ENCODE results near the gene SLC2A5.
"Not testable (repeated sequence)": the region's sequence is repeated elsewhere in the genome, so short reads cannot be mapped to it uniquely, and the experiment has no call there.

The SLC2A5 gene

GRCh38 chr1:9038881-9039760, 30.3 kb downstream of the SLC2A5 start:
- no peak for DNase-seq (ENCODE audit: low read depth in 1 of 2, low spot score in 1 of 2)

GRCh38 chr1:9038338-9038650, 31.1 kb downstream of the SLC2A5 start:
- no peak for DNase-seq (ENCODE audit: low read depth in 1 of 2, low spot score in 1 of 2)

- DNase-seq (ENCODE audit: low read depth in 1 of 2, low spot score in 1 of 2): no peak
Measured at GRCh38 chr1:9037476-9038337, 31.7 kb downstream of the SLC2A5 start.

- no peak for DNase-seq (ENCODE audit: low read depth in 1 of 2, low spot score in 1 of 2)
Measured at GRCh38 chr1:9035226-9035625, 34.2 kb downstream of the SLC2A5 start.

GRCh38 chr1:9033363-9033762, 36.1 kb downstream of the SLC2A5 start:
- no peak for DNase-seq (ENCODE audit: low read depth in 1 of 2, low spot score in 1 of 2)

- no peak for DNase-seq (ENCODE audit: low read depth in 1 of 2, low spot score in 1 of 2)
Measured at GRCh38 chr1:9031484-9032259, 37.8 kb downstream of the SLC2A5 start.

- DNase-seq (ENCODE audit: low read depth in 1 of 2, low spot score in 1 of 2): not testable (repeated sequence)
Measured at GRCh38 chr1:9031077-9031476, 38.4 kb downstream of the SLC2A5 start.

GRCh38 chr1:9028921-9029705, 40.3 kb downstream of the SLC2A5 start:
- no peak for DNase-seq (ENCODE audit: low read depth in 1 of 2, low spot score in 1 of 2)

- DNase-seq (ENCODE audit: low read depth in 1 of 2, low spot score in 1 of 2): no peak
Measured at GRCh38 chr1:9027307-9027706, 42.1 kb downstream of the SLC2A5 start.

GRCh38 chr1:9025449-9025848, 44.0 kb downstream of the SLC2A5 start:
- DNase-seq (ENCODE audit: low read depth in 1 of 2, low spot score in 1 of 2): no peak

- no peak for DNase-seq (ENCODE audit: low read depth in 1 of 2, low spot score in 1 of 2)
Measured at GRCh38 chr1:9024837-9025236, 44.6 kb downstream of the SLC2A5 start.

- DNase-seq (ENCODE audit: low read depth in 1 of 2, low spot score in 1 of 2): no peak
Measured at GRCh38 chr1:9022773-9023172, 46.7 kb downstream of the SLC2A5 start.

- DNase-seq (ENCODE audit: low read depth in 1 of 2, low spot score in 1 of 2): not testable (repeated sequence)
Measured at GRCh38 chr1:9022026-9022738, 47.3 kb downstream of the SLC2A5 start.

GRCh38 chr1:9020305-9020704, 49.1 kb downstream of the SLC2A5 start:
- DNase-seq (ENCODE audit: low read depth in 1 of 2, low spot score in 1 of 2): no peak

GRCh38 chr1:9019896-9020295, 49.5 kb downstream of the SLC2A5 start:
- no peak for DNase-seq (ENCODE audit: low read depth in 1 of 2, low spot score in 1 of 2)

GRCh38 chr1:9018333-9018732, 51.1 kb downstream of the SLC2A5 start:
- DNase-seq (ENCODE audit: low read depth in 1 of 2, low spot score in 1 of 2): no peak

- DNase-seq (ENCODE audit: low read depth in 1 of 2, low spot score in 1 of 2): no peak
Measured at GRCh38 chr1:9016455-9016854, 53.0 kb downstream of the SLC2A5 start.

GRCh38 chr1:9014475-9015375, 54.7 kb downstream of the SLC2A5 start:
- DNase-seq (ENCODE audit: low read depth in 1 of 2, low spot score in 1 of 2): no peak

- no peak for DNase-seq (ENCODE audit: low read depth in 1 of 2, low spot score in 1 of 2)
Measured at GRCh38 chr1:9013819-9014218, 55.6 kb downstream of the SLC2A5 start.
